ENCODE measurements around the gene USP32.

USP32 gene

GRCh38 chr17:60147553-60148223, 244.2 kb downstream of the USP32 start:
- no peak for DNase-seq

DNA sequence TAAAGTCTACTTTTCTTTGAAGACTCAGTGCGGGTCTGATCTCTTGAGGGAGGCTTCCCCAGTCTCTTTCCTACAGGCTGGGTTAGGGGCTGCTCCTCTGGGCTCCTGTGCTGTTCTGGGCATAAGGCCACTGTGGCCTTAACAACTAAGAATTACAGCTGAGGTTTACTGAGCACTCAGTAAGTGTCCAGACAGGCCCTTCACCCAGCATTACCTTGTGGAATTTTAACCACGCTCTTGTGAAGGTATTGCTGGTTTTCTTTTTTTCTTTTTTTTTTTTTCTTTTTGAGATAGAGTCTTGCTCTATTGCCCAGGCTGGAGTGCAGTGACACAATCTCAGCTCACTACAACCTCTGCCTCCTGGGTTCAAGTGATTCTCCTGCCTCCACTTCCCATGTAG, 245.7 kb downstream of the USP32 start:
- no peak for DNase-seq

DNA sequence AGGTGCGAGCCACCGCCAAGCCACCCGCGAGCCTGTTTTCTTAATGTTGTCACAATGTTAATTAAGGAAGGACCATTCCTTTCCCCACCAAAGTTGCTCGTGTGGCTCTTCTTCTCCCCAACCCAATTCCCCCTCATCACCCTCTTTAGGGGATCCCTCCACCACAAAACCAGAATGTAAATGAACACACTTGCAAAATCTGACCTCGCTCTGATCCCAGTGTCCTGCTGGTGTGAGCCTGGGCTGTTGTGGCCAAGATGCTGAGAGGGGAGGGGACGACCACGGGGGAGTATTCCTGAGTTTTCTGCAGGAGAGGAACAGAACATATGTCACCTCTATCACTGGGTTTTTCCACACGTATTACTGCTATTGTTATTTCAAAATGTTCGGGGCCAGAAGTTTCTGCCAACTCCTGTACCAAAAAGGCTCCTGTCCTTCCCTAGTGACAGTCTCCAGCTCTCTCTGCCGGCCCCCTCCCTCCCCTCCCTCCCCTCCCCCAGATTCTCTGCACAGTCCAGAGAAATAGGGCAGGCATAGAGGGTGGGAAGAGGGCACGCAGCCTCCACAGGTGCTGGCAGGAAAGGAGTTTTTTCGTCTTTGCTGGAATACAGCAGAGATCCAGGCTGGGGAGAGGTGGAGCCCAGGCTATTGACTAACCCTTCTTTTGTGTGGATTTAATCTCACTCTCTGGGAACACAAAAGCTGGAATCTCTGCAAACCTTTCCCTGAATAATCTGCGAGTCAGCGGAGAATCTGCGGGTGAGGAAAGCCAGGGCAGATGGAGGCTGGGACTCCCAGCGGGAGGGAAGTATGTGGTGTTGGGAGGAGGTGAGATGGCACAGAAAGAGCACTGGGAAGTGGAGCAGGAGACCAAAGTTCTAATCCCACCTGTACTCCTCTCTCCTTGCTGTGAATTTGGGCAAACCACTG, 246.7 kb downstream of the USP32 start:
- no peak for DNase-seq

GRCh38 chr17:60142872-60143499, 248.9 kb downstream of the USP32 start:
- peak; percentile 97 to 99 for DNase-seq

GRCh38 chr17:60141111-60142018, 250.6 kb downstream of the USP32 start:
- peak; percentile 48 to 64 for DNase-seq

DNA sequence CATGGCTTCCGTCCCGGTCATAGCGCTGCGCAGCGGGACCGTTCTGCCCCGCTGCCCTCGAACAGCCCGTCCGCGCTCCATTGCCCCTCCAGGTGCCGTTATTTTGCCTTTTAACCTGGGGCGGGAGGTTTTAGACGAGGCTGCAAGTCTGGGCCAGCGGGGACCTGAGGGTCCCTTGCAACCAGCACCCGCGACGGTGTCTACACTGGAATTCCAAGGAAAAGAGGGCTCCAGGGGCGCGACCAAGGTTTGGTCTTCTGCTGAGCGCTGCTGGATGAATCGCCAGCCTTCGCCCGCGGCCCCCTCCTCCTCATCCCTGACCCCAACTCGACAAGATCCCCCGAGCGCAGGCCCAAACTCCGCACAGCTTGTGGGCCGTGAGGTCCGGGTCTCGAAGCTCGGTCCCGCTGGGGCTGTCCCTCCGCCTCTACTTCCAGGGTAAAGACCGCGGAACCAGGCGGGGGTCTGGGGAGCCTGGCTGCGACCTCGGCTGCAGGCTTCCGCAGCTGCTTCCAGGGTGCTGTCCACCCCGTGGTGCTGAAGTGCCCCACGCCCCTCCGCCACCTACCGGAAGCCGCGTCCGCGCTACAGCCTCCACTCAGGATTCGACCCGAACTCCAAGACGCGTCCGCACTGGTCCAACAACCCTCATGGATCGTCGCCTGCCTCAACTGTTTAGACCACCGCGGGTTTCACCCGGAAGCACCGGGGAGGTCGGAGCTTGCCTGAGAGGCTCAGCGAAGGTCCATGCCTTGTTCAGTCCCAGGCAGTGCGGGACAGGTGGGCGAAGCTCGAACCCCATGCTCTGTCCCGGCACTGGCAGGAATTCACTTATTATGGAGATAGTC, 252.3 kb downstream of the USP32 start:
- DNase-seq = peak; percentile 36 to 44

GRCh38 chr17:60138769-60139437, 253.0 kb downstream of the USP32 start:
- DNase-seq = no peak

DNA sequence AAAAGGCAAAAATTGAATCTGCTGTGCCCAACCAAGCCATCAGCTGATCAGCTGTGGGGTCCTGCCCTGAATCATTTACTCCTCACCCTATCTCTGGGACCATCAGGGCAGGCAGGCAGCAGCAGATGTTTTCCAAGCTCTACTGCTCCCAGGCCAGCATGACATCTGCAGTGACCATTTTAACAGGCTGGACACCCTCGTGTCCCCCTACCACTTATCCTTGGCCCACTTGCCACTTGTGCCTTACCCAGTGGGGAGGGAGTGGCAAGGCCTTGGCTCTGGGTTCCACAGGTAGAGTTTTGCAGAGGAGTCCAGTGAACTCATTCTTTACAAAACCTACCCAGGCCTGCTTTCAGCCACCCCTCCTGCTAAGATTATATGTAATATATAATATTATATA, 254.2 kb downstream of the USP32 start:
- no peak for DNase-seq

DNA sequence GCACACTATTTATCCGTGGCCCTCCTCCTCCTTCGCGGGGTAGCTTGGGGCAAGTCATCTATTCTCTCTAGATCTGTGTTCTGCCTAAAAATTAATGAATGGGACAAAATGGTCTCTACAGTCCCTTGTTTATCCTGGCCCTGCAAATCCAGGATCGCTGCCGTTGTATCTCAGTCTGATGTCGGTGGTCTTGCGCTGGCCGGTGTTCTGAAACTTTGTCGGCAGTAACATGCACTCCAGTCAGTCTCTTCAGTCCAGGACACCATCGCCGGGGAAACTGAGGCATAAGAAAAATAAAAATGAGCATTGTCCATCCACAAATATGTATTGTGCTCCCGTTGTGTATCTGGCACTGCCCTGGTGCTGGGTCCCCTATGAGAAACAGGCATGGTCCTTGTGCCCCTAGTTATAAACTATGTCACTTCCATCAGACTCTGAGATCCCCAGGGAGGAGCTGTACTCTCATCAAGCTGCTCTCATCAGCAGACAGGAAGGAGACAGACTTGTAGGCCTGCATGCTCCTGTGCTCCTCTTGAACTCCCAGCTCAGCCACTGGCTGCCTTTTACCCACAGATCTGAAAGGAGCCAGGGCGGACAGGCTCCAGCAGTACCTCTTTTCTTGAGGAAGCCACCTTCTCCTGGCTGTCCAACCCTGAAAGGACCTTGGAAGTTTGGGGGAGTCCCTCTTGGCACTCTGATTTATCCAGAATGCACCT, 255.8 kb downstream of the USP32 start:
- no peak for DNase-seq

DNA sequence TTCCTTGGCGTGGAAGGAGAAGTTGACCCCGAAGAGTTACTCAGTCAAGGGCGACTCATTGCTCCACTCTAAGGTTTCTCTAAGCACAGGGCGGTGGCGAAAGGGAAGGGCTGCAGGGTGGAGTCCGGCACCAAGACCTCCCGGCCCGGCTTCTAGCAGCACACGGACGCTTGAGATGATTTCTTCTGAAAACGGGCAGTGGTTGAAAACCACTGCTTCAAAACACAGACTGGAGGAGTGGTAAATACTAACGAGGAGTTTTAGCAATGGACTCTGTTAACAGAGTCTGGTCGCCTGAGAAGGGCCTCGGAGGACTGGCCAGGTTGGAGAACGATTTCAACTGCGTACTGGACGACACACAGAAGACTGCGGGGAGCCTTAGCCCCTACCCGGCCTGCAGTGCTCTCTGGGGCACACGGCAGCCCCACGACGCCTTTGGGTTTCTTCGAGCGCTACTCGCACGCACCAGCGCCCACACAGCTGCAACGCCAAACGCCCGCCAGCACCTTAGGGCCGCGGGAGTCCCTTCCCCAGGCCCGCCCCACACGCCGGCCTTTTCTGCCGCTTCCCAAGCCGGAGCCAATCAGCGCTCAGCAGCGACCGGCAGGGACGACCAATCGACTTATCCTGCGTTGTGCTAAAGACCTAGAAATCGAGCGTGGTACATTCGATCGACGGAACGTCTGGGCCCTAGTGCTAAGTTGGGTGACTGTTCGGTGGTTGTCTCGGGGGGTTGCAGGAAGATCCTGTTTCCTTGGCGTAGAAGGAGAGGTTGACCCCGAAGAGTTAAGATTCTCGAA, 256.6 kb downstream of the USP32 start:
- peak; percentile 97 for DNase-seq

DNA sequence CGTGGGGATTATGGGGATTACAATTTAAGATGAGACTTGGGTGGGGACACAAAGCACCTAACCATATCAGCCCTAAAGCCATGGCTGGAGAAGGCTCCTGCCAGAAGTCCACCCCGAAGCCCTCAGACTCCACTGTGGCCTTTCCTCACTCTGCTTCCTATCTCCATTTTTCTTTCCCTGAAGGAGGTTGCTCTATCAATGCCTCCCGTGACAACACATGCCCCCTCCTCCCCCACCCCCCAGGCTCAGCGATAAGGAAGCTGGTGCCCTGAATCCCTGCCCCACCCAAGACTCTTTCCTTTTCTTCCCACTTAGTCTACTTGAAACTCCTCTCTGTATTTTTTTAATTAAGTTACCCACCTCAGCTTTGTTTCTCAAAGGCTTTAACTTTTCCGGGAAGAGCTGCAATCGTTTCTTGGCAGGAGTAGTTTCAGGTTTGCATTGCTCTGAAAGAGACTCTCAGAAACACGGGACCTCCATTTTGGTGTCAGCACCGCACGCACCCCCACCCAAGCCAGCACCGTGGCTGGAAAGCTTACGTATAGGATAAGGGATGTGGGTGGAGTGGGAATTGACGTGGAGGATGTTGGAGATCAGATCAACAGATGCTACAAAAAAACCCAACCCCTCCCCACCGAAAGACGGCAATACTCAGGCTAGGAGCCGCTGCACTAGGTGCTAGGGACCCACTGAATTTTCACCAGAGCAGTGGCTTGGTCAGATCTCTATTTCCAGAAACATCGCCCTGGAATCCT, 257.4 kb downstream of the USP32 start:
- peak; percentile 30 to 62 for DNase-seq

GRCh38 chr17:60130466-60130865, 261.5 kb downstream of the USP32 start:
- no peak for DNase-seq

DNA sequence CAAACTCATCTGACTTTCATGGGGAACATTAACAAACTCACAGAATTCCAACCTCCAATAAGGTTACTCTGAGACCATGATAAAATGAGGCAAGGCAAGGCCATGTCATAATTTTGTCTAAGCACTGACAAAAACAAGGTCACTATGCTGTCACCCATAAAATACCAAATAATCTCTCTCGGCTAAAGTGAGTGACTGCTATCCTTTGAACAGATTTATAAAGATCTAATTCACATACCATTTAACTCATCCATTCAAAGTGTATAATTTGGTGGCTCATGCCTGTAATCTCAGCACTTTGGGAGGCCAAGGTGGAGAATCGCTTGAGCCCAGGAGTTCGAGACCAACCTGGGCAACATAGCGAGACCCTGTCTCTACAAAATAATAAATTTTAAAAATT, 262.8 kb downstream of the USP32 start:
- no peak for DNase-seq

Data from Kasumi-1 (cell line).